Stomach (tissue), 9 donors: ENCODE results near the gene TAF4. TPM values are rescaled to one million over a fixed set of nuclear protein-coding genes. Genes with fewer than 3 reads are reported as not detected.

Experiments
- DNase-seq, 2 donors: peaks; one replicate each; pipeline versions ENCODE4 v3.0.0 to v3.0.0-alpha.2; 2013 to 2019
- H3K27ac ChIP-seq, 5 donors: fragments of 200-600 bp in 4 of 5; sonication (generic) in 4 of 5; one replicate each; pipeline ENCODE4 v1.5.1; 2013 to 2019; ENCODE audit warnings: mild to moderate bottlenecking in 1 of 5, moderate library complexity in 1 of 5
- H3K27me3 ChIP-seq, 3 donors: fragments of 200-600 bp; sonication (generic); one replicate each; pipeline ENCODE4 v1.5.1; 2017 to 2019; ENCODE audit warnings: mixed run types in 1 of 3
- H3K36me3 ChIP-seq, 4 donors: fragments of 200-600 bp; sonication (generic); 1 replicate in 3 of 4; 2 replicates in 1 of 4; pipeline ENCODE4 v1.5.1; 2016 to 2019
- H3K4me1 ChIP-seq, 4 donors: fragments of 200-600 bp; sonication (generic); one replicate each; pipeline ENCODE4 v1.5.1; 2016 to 2019
- H3K4me3 ChIP-seq, 4 donors: fragments of 200-600 bp; sonication (generic) in 3 of 4; one replicate each; pipeline ENCODE4 v1.5.1; 2016 to 2019; ENCODE audit warnings: mild to moderate bottlenecking in 1 of 4
- H3K9me3 ChIP-seq, 4 donors: fragments of 200-600 bp; sonication (generic); one replicate each; pipeline ENCODE4 v1.5.1; 2016 to 2019
- CTCF ChIP-seq, 7 experiments: fragments of 450-650 bp in 4 of 7; fragments of 200-600 bp in 3 of 7; sonication (generic) in 3 of 7; IDR thresholded peaks; one replicate each; pipeline ENCODE4 v1.5.1; 2016 to 2019; ENCODE audit warnings: antibody characterized with exemption in 7 of 7, control low read depth in 2 of 7, mild to moderate bottlenecking in 1 of 7
- EP300 ChIP-seq: sonication (generic); formaldehyde crosslinking; IDR thresholded peaks from one replicate; pipeline ENCODE4 v1.6.1; 2017; ENCODE audit warnings: antibody characterized with exemption
- POLR2A ChIP-seq, 4 donors: fragments of 450-650 bp; IDR thresholded peaks; one replicate each; pipeline ENCODE4 v1.6.1; 2016; ENCODE audit warnings: antibody characterized with exemption in 4 of 4, control low read depth in 2 of 4, mild to moderate bottlenecking in 1 of 4, moderate library complexity in 1 of 4
- POLR2AphosphoS5 ChIP-seq, 3 donors: sonication (generic); formaldehyde crosslinking; IDR thresholded peaks; one replicate each; pipeline ENCODE4 v1.6.1; 2016; ENCODE audit warnings: antibody characterized with exemption in 3 of 3
- WGBS, 5 donors: extraction: QIAGEN DNeasy Blood & Tissue Kit in 3 of 5; methylation state at CpG; one replicate each; pipeline versions ENCODE4 v1.1.5 to v1.1.7; 2013 to 2018; 5-methylcytosine and 5-hydroxymethylcytosine counted together
- intact Hi-C: fragments of 100-400 bp; cut with DNase I; formaldehyde crosslinking; loops from one replicate; pipeline ENCODE4 v1.15.1; 2023; ENCODE audit warnings: low total_unique reads
- polyA plus RNA-seq, 3 donors: library from polyadenylated mRNA; stranded (reverse); fragments of 200-250 nt; gene quantifications; one replicate each; pipeline ENCODE4 v1.2.3, GENCODE V29; 2013
- total RNA-seq, 5 donors: library from RNA; depleted of rRNA; stranded (reverse); fragments of >200 nt; gene quantifications; one replicate each; pipeline versions ENCODE4 v1.1.0 to v1.2.3, GENCODE V29; 2014 to 2016
- donor health status: healthy with polysubstance abuse.
- donor health status: Bipolar disorder and iron deficiency.
- donor health status: healthy.

The TAF4 gene
- total and polyA plus RNA-seq, 8 donors = 3.2 to 33.9 (median 11.2) TPM

- TF ChIP-seq POLR2AphosphoS5 (IDR thresholded peaks at IDR 0.05) (no peak), POLR2A (IDR thresholded peaks at IDR 0.05) (no peak), EP300 (no peak), CTCF (IDR thresholded peaks at IDR 0.05) (no peak)
- no peaks in the 10 kb centered on the region for H3K36me3 ChIP-seq
- no peaks in the 10 kb centered on the region for H3K9me3 ChIP-seq
- no peak overlapping the region for H3K4me3 ChIP-seq
- H3K4me1 ChIP-seq = peaks cover 0 to 15% (median 9%) of the 10 kb centered on the region in 4 donors
- DNase-seq = no peak
- intact Hi-C loops = no loop called here
- H3K27ac ChIP-seq = no peak overlapping the region
- 74 to 80% (median 77%) methylated on average over 22 of the region's 22 CpGs for WGBS, 5 donors
- peaks cover 0 to 2% (median 0%) of the 10 kb centered on the region in 3 donors for H3K27me3 ChIP-seq
Measured at GRCh38 chr20:61958773-61959700, 106.6 kb downstream of the TAF4 start.

GRCh38 chr20:61957961-61958715, 107.5 kb downstream of the TAF4 start:
- peaks cover 0 to 11% (median 5%) of the 10 kb centered on the region in 3 donors for H3K27me3 ChIP-seq
- no peak for TF ChIP-seq POLR2AphosphoS5 (IDR thresholded peaks at IDR 0.05)
- no peak for TF ChIP-seq POLR2A (IDR thresholded peaks at IDR 0.05)
- TF ChIP-seq CTCF (IDR thresholded peaks at IDR 0.05) = no peak
- TF ChIP-seq EP300 = no peak
- no peaks in the 10 kb centered on the region for H3K36me3 ChIP-seq
- no peaks in the 10 kb centered on the region for H3K9me3 ChIP-seq
- no peak for DNase-seq
- intact Hi-C loops = no loop called here
- H3K4me1 ChIP-seq = peaks cover 0 to 15% (median 9%) of the 10 kb centered on the region in 4 donors
- WGBS, 5 donors = 83 to 92% (median 86%) methylated on average over 12 of the region's 12 CpGs
- no peak overlapping the region for H3K4me3 ChIP-seq
- no peak overlapping the region for H3K27ac ChIP-seq

- DNase-seq = peak in 1 of 2 donors; percentile 77
- intact Hi-C loops = no loop called here
- Histone ChIP-seq H3K9me3 (no peaks in the 10 kb centered on the region), H3K4me1 (peaks cover 0 to 15% (median 9%) of the 10 kb centered on the region in 4 donors), H3K36me3 (no peaks in the 10 kb centered on the region), H3K27ac (no peak overlapping the region), H3K4me3 (no peak overlapping the region), H3K27me3 (peaks cover 0 to 26% (median 15%) of the 10 kb centered on the region in 3 donors)
- TF ChIP-seq CTCF (IDR thresholded peaks at IDR 0.05) (no peak), POLR2A (IDR thresholded peaks at IDR 0.05) (no peak), EP300 (no peak), POLR2AphosphoS5 (IDR thresholded peaks at IDR 0.05) (no peak)
- 23 to 39% (median 30%) methylated on average over 12 of the region's 12 CpGs for WGBS, 5 donors
Measured at GRCh38 chr20:61956396-61957342, 109.0 kb downstream of the TAF4 start.
